Measurements from ENCODE around the gene SREBF1. TPM values are rescaled to one million over a fixed set of nuclear protein-coding genes. Genes with fewer than 3 reads are reported as not detected.

SREBF1 gene
- total and polyA plus RNA-seq, 2 of the 8 experiments (the other 6 are each of a cell fraction or from before 2014, with no cell fraction given) = 28.6 to 70.8 TPM

GRCh38 chr17:17883801-17884200 is 47.0 kb upstream of the SREBF1 start:
- Histone ChIP-seq H2BK120ac (replicated peaks; ENCODE audit: low read depth, low read length) (no peak overlapping the region), H3K79me1 (ENCODE audit: low read depth, low read length) (no peaks in the 10 kb centered on the region), H3K23me2 (ENCODE audit: low read depth, low read length) (no peaks in the 10 kb centered on the region), H2AFZ (ENCODE audit: low read length) (no peak overlapping the region), H3K4me3 (ENCODE audit: extremely low read depth in 1 of 4, insufficient read depth in 2 of 4, low read depth in 3 of 4, low read length in 4 of 4) (no peak overlapping the region), H4K91ac (replicated peaks; ENCODE audit: insufficient read length, low read length) (peak overlapping the region; percentile 66), H3K18ac (ENCODE audit: extremely low read depth, low read length) (no peak overlapping the region), H3K36me3 (ENCODE audit: control insufficient read depth in 2 of 4, insufficient read depth in 4 of 4, low read length in 3 of 4) (no peaks in the 10 kb centered on the region), H2BK20ac (ENCODE audit: low read length) (no peak overlapping the region), H4K8ac (ENCODE audit: extremely low read depth, insufficient read depth, low read length) (no peak overlapping the region), H4K20me1 (replicated peaks in 1 of 2; ENCODE audit: control insufficient read depth in 1 of 2, insufficient read depth in 2 of 2, low read length in 2 of 2) (no peaks in the 10 kb centered on the region), H4K5ac (ENCODE audit: insufficient read length, low read depth, low read length) (no peak overlapping the region), H3K79me2 (ENCODE audit: control insufficient read depth in 1 of 2, insufficient read depth in 2 of 2, low read length in 2 of 2) (no peaks in the 10 kb centered on the region), H3K27ac (ENCODE audit: low read depth, low read length) (no peak overlapping the region), H3K4me2 (ENCODE audit: insufficient read depth in 1 of 2, low read depth in 2 of 2, low read length in 2 of 2) (no peak overlapping the region), H2BK15ac (ENCODE audit: low read length) (peak overlapping the region; percentile 53; the same call in 1 of the 2 replicates), H3K14ac (ENCODE audit: insufficient read length) (peak overlapping the region; percentile 38), H3K4me1 (replicated peaks in 1 of 4; ENCODE audit: control insufficient read depth in 3 of 4, insufficient read depth in 4 of 4, low read length in 3 of 4) (peaks cover 18 to 32% (median 21%) of the 10 kb centered on the region in 4 experiments), H3K4ac (replicated peaks; ENCODE audit: insufficient read length, low read depth, low read length) (peak overlapping the region; percentile 41), H3K27me3 (replicated peaks in 1 of 4; ENCODE audit: control insufficient read depth in 3 of 4, extremely low read depth in 1 of 4, insufficient read depth in 3 of 4, low read length in 3 of 4) (no peaks in the 10 kb centered on the region), H3K9ac (replicated peaks in 1 of 4; ENCODE audit: extremely low read depth in 1 of 4, low read depth in 3 of 4, low read length in 3 of 4) (no peak overlapping the region), H3K56ac (replicated peaks; ENCODE audit: insufficient read length, low read depth, low read length) (no peak overlapping the region), H2AK5ac (ENCODE audit: low read depth, low read length) (no peak overlapping the region), H3K23ac (ENCODE audit: insufficient read length) (no peak overlapping the region), H3K9me3 (ENCODE audit: insufficient read depth in 2 of 2, low read depth in 1 of 2, low read length in 1 of 2) (no peaks in the 10 kb centered on the region), H2BK12ac (ENCODE audit: low read depth, low read length) (peak overlapping the region; percentile 29; the same call in 1 of the 2 replicates), H2BK5ac (ENCODE audit: low read depth, low read length) (no peak overlapping the region)
- TF ChIP-seq RNF2 (IDR thresholded peaks at IDR 0.05; ENCODE audit: borderline replicate concordance, low read depth, low read length, missing control alignments, poor library complexity, severe bottlenecking) (no peak), BRCA1 (IDR thresholded peaks at IDR 0.05; ENCODE audit: low read depth, low read length) (no peak)
- WGBS, 2 experiments (ENCODE audit: extremely low coverage in 1 of 2, insufficient coverage in 1 of 2, insufficient read length in 1 of 2, insufficient replicate concordance in 2 of 2, low coverage in 1 of 2, low lambda C conversion rate in 2 of 2, missing lambda C conversion rate in 1 of 2) = 74% methylated on average over 3 of the region's 3 CpGs; no CpG with 5 or more reads in 1 of the 2 experiments
- FAIRE-seq = no peak
- DNase-seq (ENCODE audit: low read depth in 1 of 2, low spot score in 2 of 2) = no peak
- CTCF ChIA-PET (ENCODE audit: partially characterized antibody) = interaction anchor here (0.9 to 22.5 kb wide), 11 partner anchors 17 to 260 kb away, joined by 3 to 404 read pairs (median 4); no protein-coding TSS in a partner anchor
- POLR2A ChIA-PET (ENCODE audit: partially characterized antibody) = interaction anchor here (0.7 to 1.7 kb wide), 3 partner anchors 9 to 75 kb away, joined by 3 to 5 read pairs (median 3); partner anchors contain the start of gene SREBF1
